T-helper 17 cell (primary cell): Measurements from ENCODE around the gene PTPRZ1. TPM values are rescaled to one million over a fixed set of nuclear protein-coding genes. Genes with fewer than 3 reads are reported as not detected.

Experiments used
- ATAC-seq: fragments of 150-1000 bp; cut with Tn5 transposase; 2 replicates; pipeline ENCODE4 v1.10.0; 2021; ENCODE audit warnings: mild to moderate bottlenecking, moderate library complexity
- DNase-seq, 3 donors: peaks; one replicate each; pipeline versions ENCODE4 v3.0.0 to v3.0.0-alpha.2; 2020 to 2021
- H3K9me3 ChIP-seq: one replicate; pipeline ENCODE4 v1.7.0; 2013; ENCODE audit warnings: low read length, mild to moderate bottlenecking; ENCODE audit not compliant: control insufficient read depth, poor library complexity, severe bottlenecking
- H3K27ac Mint-ChIP-seq: one replicate; pipeline ENCODE4 v1.8.0; 2022; ENCODE audit warnings: mild to moderate bottlenecking, moderate library complexity, mixed read lengths
- H3K27me3 Mint-ChIP-seq: one replicate; pipeline ENCODE4 v1.8.0; 2022; ENCODE audit warnings: mixed read lengths
- H3K36me3 Mint-ChIP-seq: one replicate; pipeline ENCODE4 v1.8.0; 2022; ENCODE audit warnings: low read depth, mixed read lengths
- H3K4me1 Mint-ChIP-seq: one replicate; pipeline ENCODE4 v1.8.0; 2022; ENCODE audit warnings: mild to moderate bottlenecking, mixed read lengths
- H3K4me3 Mint-ChIP-seq: one replicate; pipeline ENCODE4 v1.8.0; 2022; ENCODE audit warnings: mild to moderate bottlenecking, moderate library complexity, mixed read lengths
- total RNA-seq, 4 donors: library from RNA in 2 of 4; stranded (reverse) in 2 of 4; gene quantifications; one replicate each; pipeline ENCODE4 v1.2.3 and lab custom pipeline; 2022 to 2026

The PTPRZ1 gene
- not detected for total RNA-seq
- 0 reads per million in 2 donors for total RNA-seq (lab: John Stamatoyannopoulos, UW)

- H3K4me1 Mint-ChIP-seq: peaks cover 3% of the 10 kb centered on the region
- H3K27me3 Mint-ChIP-seq: peaks cover 35% of the 10 kb centered on the region
- H3K4me3 Mint-ChIP-seq: peak within 1 kb of the TSS; percentile 45
Measured at GRCh38 chr7:121872831-121873288, at the start of gene PTPRZ1. Gene PTPRZ1 (plus strand): TSS chr7:121873161. CDS start chr7:121873500, 339 bp downstream.

GRCh38 chr7:121824276-121824675 is 48.7 kb upstream of the PTPRZ1 start:
- no peaks in the 10 kb centered on the region for H3K9me3 ChIP-seq
- Mint-ChIP-seq H3K4me3 (no peak overlapping the region), H3K27ac (no peak overlapping the region), H3K36me3 (no peaks in the 10 kb centered on the region), H3K27me3 (no peaks in the 10 kb centered on the region), H3K4me1 (no peaks in the 10 kb centered on the region)
- DNase-seq: no peak
- ATAC-seq: no peak

More at GRCh38 chr7:121872831-121873288, at the start of gene PTPRZ1:
- H3K9me3 ChIP-seq: no peaks in the 10 kb centered on the region
- ATAC-seq: no peak
- DNase-seq: no peak
- no peak within 1 kb of the TSS for H3K27ac Mint-ChIP-seq
- peaks cover 3% of the 10 kb centered on the region for H3K36me3 Mint-ChIP-seq

GRCh38 chr7:121831351-121831750 is 41.6 kb upstream of the PTPRZ1 start:
- Mint-ChIP-seq H3K27me3 (no peaks in the 10 kb centered on the region), H3K4me1 (no peaks in the 10 kb centered on the region), H3K36me3 (no peaks in the 10 kb centered on the region), H3K27ac (no peak overlapping the region), H3K4me3 (no peak overlapping the region)
- DNase-seq (no peak), ATAC-seq (no peak)
- H3K9me3 ChIP-seq: no peaks in the 10 kb centered on the region

GRCh38 chr7:121831801-121832200 is 41.2 kb upstream of the PTPRZ1 start:
- ATAC-seq (no peak), DNase-seq (no peak)
- no peak overlapping the region for H3K4me3 Mint-ChIP-seq
- no peaks in the 10 kb centered on the region for H3K27me3 Mint-ChIP-seq
- no peaks in the 10 kb centered on the region for H3K36me3 Mint-ChIP-seq
- H3K27ac Mint-ChIP-seq: no peak overlapping the region
- H3K4me1 Mint-ChIP-seq: no peaks in the 10 kb centered on the region
- H3K9me3 ChIP-seq: no peaks in the 10 kb centered on the region

GRCh38 chr7:121832347-121832746 is 40.6 kb upstream of the PTPRZ1 start:
- Mint-ChIP-seq H3K27ac (no peak overlapping the region), H3K27me3 (no peaks in the 10 kb centered on the region), H3K36me3 (no peaks in the 10 kb centered on the region), H3K4me3 (no peak overlapping the region), H3K4me1 (no peaks in the 10 kb centered on the region)
- no peaks in the 10 kb centered on the region for H3K9me3 ChIP-seq
- ATAC-seq (no peak), DNase-seq (no peak)

GRCh38 chr7:121833991-121834390 is 39.0 kb upstream of the PTPRZ1 start:
- Mint-ChIP-seq H3K4me1 (no peaks in the 10 kb centered on the region), H3K4me3 (no peak overlapping the region), H3K27ac (no peak overlapping the region), H3K36me3 (no peaks in the 10 kb centered on the region), H3K27me3 (no peaks in the 10 kb centered on the region)
- no peaks in the 10 kb centered on the region for H3K9me3 ChIP-seq
- no peak for DNase-seq
- ATAC-seq: no peak

- Mint-ChIP-seq H3K27ac (no peak overlapping the region), H3K4me1 (no peaks in the 10 kb centered on the region), H3K36me3 (no peaks in the 10 kb centered on the region), H3K27me3 (no peaks in the 10 kb centered on the region), H3K4me3 (no peak overlapping the region)
- no peak for ATAC-seq
- H3K9me3 ChIP-seq: no peaks in the 10 kb centered on the region
- DNase-seq: no peak
Measured at GRCh38 chr7:121837462-121837861, 35.5 kb upstream of the PTPRZ1 start.

GRCh38 chr7:121847041-121847440 is 25.9 kb upstream of the PTPRZ1 start:
- Mint-ChIP-seq H3K36me3 (no peaks in the 10 kb centered on the region), H3K27me3 (no peaks in the 10 kb centered on the region), H3K27ac (no peak overlapping the region), H3K4me3 (no peak overlapping the region), H3K4me1 (no peaks in the 10 kb centered on the region)
- no peak for DNase-seq
- no peaks in the 10 kb centered on the region for H3K9me3 ChIP-seq
- no peak for ATAC-seq

GRCh38 chr7:121853307-121853706 is 19.7 kb upstream of the PTPRZ1 start:
- no peak overlapping the region for H3K27ac Mint-ChIP-seq
- H3K9me3 ChIP-seq: no peaks in the 10 kb centered on the region
- ATAC-seq (no peak), DNase-seq (no peak)
- no peak overlapping the region for H3K4me3 Mint-ChIP-seq
- H3K4me1 Mint-ChIP-seq: no peaks in the 10 kb centered on the region
- H3K36me3 Mint-ChIP-seq: no peaks in the 10 kb centered on the region
- H3K27me3 Mint-ChIP-seq: no peaks in the 10 kb centered on the region

GRCh38 chr7:121860953-121861352 is 12.0 kb upstream of the PTPRZ1 start:
- DNase-seq (no peak), ATAC-seq (no peak)
- no peaks in the 10 kb centered on the region for H3K4me1 Mint-ChIP-seq
- no peaks in the 10 kb centered on the region for H3K36me3 Mint-ChIP-seq
- no peaks in the 10 kb centered on the region for H3K27me3 Mint-ChIP-seq
- H3K9me3 ChIP-seq: no peaks in the 10 kb centered on the region
- no peak overlapping the region for H3K4me3 Mint-ChIP-seq
- H3K27ac Mint-ChIP-seq: no peak overlapping the region

- no peak for DNase-seq
- no peak overlapping the region for H3K27ac Mint-ChIP-seq
- ATAC-seq: no peak
- H3K36me3 Mint-ChIP-seq: no peaks in the 10 kb centered on the region
- no peak overlapping the region for H3K4me3 Mint-ChIP-seq
- H3K9me3 ChIP-seq: no peaks in the 10 kb centered on the region
- H3K27me3 Mint-ChIP-seq: no peaks in the 10 kb centered on the region
- no peaks in the 10 kb centered on the region for H3K4me1 Mint-ChIP-seq
Measured at GRCh38 chr7:121862591-121862990, 10.4 kb upstream of the PTPRZ1 start.

GRCh38 chr7:121871188-121871587 is 1.8 kb upstream of the PTPRZ1 start:
- H3K27me3 Mint-ChIP-seq: peaks cover 35% of the 10 kb centered on the region
- DNase-seq: no peak
- H3K4me1 Mint-ChIP-seq: peaks cover 3% of the 10 kb centered on the region

GRCh38 chr7:121873289-121874194 is 581 bp downstream of the PTPRZ1 start:
- H3K27me3 Mint-ChIP-seq: peaks cover 35% of the 10 kb centered on the region
- ATAC-seq: no peak
- DNase-seq: no peak
- H3K36me3 Mint-ChIP-seq: peaks cover 3% of the 10 kb centered on the region
- no peaks in the 10 kb centered on the region for H3K9me3 ChIP-seq
- H3K27ac Mint-ChIP-seq: no peak overlapping the region
- peaks cover 3% of the 10 kb centered on the region for H3K4me1 Mint-ChIP-seq
- H3K4me3 Mint-ChIP-seq: peak overlapping the region; percentile 45

More at GRCh38 chr7:121871188-121871587, 1.8 kb upstream of the PTPRZ1 start:
- no peaks in the 10 kb centered on the region for H3K9me3 ChIP-seq
- Mint-ChIP-seq H3K36me3 (peaks cover 3% of the 10 kb centered on the region), H3K27ac (no peak overlapping the region), H3K4me3 (no peak overlapping the region)
- ATAC-seq: no peak

GRCh38 chr7:121874298-121874697 is 1.3 kb downstream of the PTPRZ1 start:
- H3K4me1 Mint-ChIP-seq: peaks cover 3% of the 10 kb centered on the region
- ATAC-seq (no peak), DNase-seq (no peak)
- H3K4me3 Mint-ChIP-seq: no peak overlapping the region
- H3K27ac Mint-ChIP-seq: no peak overlapping the region
- peaks cover 3% of the 10 kb centered on the region for H3K36me3 Mint-ChIP-seq
- H3K27me3 Mint-ChIP-seq: peaks cover 35% of the 10 kb centered on the region
- no peaks in the 10 kb centered on the region for H3K9me3 ChIP-seq
